ENCODE measurements around the gene CAPRIN2.
A peak's percentile ranks its signal among the peaks of the same experiment; 100 is the strongest.

The CAPRIN2 gene

DNA sequence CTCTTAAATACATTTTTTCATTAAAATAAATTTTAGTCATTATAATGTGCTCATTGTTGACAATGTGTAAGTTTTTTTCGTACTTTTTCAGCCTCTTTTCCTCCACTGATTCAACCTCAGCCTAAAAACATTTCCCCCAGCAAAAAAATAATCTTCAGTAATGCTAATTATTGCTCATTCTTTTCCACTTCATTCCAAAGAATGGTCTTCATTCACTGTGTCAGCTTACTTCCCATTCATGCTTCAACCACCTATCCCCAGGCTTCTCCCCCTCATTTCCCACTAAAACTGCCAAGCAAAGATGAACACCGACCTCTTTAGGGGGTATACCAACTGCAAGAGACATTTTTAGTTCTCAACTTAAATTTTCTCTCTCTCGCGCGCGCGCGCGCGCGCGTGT is 56.4 kb downstream of the CAPRIN2 start:
- no peak for DNase-seq (ENCODE audit: low read depth)

DNA sequence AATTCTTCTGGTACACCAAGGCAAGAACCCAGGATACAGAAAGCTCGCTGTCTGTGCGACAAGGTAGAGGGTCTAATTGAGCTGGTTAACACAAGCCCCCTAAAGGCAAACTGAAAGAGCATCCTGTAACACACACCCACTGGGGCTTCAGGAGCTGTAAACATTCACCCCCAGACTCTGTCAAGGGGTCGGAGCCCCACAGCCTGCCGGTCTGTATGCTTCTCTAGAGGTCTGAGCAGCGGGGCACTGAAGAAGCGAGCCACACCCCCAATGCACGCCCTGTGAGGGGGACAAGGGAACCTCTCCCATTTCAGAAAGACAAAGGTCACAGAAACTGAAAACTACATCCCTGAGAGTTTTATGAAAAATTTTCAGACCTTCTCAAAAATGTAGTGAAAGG is 57.8 kb downstream of the CAPRIN2 start:
- no peak for DNase-seq (ENCODE audit: low read depth)

DNA sequence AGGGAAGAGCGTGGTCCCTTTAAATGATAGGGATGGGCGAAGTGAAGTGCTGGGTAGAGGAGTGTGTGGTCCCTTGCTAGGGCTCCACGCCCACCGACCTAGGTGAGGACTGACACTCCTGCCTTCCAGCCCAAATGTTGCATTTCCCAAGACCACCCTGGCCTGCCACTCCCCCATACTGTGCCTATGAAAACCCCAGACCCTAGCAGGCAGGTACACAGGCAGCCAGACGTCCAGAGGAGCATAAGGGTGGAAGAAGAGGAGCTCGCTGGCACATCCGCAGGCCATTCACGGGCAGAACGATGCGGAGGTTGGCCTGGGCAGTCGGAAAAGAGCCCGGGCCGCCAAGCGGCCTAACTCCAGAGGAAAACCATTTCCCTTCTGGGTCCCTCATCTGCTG is 58.3 kb downstream of the CAPRIN2 start:
- DNase-seq (ENCODE audit: low read depth): no peak

DNA sequence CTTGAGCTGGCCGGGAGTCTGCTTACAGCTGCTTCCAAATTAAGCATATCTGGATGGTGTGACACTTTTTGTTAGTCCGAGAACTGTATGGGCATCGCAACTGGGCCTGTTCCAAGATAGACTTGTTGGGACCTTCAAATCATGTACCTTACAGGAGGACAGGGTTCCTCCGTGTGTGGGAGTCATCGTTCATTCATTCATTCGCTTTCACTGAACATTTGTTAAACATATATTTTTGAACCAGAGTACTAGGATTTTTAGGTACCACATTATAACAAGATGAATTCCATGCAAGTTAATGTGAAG is 58.7 kb downstream of the CAPRIN2 start:
- DNase-seq (ENCODE audit: low read depth): no peak

DNA sequence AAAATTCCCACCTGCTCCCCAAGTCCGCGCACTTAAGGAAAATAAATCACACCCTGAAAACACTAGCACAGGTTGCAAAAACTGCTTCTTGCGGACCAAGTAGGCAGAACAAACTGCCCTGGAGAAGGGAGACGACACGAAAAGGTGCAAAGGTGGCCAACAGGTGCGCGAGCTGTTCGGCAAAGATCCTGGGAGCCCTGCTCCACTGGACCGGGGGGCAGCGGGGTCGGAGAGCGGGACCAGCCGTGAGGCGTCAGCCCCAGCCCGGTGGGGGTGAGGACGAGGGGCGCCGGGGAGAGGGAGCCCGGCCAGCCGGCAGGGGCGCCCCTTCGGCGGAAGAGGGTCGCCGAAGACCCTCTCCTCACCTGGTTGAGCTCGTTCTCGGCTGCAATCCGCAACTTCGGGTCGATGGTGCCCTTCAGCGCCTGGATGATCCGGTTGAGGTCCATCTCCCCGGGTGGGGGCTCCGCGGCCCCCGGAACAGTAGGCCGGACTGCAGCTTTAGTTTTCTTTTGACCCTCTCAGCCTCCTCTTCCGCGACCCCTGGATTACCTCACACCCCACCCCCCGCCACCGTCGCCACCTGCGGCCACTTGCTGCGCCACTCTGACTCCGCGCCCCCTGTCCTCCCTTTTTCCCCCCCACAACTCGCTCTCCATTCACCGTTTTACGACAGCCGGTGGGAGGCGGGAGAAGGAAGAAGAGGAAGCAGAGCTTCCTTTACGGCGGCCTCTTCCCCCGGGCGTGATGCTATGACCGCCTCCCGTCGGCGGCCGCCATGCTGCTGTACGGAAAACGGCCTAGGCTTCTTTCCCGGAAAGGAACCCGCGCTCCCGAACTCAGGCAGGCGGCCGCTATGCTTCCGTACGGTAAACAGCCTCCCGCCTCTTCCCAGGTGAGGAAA is 59.3 kb downstream of the CAPRIN2 start, which contains the start of gene IPO8:
IPO8 (minus strand) TSS at position 671 of the 904 bp plus-strand sequence; CDS start at position 449, 222 bp downstream.
- peak; percentile 77 for DNase-seq (ENCODE audit: low read depth)

DNA sequence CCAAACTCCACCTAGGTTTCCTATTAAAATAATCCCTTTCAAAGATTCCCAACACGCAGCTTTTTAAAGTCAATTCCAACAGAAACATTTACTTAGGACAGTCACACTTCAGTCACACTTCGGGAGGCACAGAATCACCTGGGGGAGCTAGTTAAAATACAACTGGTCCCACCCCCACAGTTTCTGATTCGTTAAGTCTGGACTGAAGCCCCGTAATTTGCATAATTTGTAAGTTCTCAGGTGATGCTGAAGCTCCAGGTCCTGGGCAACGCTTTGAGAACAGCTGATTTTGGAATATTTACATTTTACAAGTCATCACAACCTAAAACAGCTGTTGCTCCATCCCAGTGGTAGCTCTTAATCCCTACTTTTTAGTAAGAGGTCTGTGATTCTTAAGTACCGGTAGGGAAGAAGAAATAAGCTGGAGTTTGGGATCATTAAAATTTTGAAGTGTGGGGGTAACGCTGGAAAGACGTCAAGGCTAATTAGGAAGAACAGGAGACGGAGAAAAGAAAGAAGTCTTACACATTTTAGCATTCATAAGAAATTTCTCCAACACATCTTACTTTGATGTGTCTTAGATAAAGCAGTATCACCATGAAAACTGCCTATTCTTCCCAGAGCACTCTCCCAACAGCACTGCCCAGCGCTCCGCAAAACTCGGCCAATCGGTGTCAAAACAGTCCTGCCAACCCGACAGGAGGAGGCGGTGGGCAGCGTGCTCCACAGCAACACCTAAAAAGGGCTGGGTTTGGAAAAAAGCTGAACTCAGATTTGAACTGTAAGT is 60.1 kb downstream of the CAPRIN2 start:
- DNase-seq (ENCODE audit: low read depth): no peak

DNA sequence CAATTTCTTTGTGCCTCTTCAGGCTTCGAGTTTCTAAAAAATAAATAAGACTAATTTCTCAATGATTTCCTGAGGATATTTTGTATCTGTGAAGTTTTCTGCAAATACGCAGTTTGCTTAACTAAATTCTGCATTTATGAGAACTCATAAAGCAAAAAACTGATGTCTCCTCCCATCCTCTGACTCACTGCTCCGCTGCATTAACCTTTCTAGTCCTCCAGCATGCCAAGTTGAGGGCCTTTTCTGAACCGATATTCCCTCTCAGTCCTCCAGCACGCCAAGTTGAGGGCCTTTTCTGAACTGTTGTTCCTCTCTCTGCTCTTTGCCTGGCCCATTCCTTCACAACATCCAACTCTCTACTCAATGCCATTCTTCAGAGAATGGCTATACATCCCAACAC is 62.3 kb downstream of the CAPRIN2 start:
- DNase-seq (ENCODE audit: low read depth): peak; percentile 17

DNA sequence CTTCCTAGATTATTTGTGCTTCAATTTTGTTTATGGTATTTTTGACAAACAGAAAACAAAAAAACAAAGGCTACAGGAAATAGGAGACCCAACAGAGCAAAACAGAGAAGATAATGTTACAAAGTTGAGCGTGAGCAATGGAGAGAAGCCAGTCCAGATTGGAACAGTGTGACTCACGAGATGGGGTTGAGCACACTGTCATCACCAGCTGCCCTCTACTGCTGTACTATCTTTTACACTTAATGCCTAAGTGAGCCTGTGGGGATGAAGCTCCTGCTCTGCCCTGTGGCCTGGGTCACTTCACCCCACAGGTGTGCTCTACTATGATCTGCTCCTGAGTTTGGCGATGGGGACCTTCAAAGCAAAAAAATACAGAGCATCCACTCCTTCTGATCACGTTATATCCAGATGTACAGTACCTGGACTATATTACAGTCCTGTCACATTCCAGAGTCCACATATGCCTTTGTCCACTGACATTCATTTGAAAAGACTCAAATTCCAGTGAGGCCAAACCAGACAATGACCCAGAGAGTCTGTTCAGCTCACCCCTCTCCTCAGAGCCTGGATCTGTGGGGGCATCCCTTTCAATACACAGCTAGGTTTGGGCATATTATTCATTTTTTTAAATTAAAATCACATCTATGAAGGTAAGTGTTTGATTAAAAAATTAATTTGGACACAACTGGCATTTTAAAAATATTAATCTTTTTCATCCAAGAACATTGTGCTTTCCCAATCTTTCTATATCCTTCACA is 63.5 kb downstream of the CAPRIN2 start:
- peak; percentile 50 for DNase-seq (ENCODE audit: low read depth)

DNA sequence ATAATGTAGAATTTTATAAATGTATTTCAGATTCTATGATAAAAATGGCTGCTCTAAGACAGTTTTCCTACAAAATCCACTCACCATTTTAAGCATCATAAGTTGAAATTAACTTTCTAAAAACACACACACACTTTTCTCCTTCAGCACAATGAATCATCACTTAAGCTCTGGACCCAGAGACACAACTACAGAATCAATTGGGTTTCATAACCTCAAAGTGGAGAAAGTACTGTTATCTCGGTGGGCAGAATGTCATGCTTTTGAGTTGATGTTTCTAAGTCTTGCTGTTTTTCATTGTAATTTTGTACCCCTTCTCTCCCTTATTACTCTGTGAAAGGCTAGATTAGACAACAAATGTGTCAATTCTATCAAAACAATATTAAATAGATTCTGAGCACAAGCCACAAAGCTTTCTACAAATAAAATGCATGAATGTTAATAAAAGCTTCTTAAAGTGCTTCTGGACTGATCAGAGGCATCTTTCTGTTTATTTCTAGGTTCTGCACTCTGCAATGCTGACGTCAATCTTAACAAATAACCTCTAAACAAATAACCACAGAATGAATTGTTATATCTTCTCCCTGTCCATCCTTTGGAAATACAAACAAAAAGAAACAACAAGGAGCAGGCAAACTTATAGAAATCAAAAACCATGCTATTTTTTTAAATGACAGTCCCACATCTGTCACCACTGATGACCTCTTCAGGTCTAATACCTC is 67.3 kb downstream of the CAPRIN2 start:
- no peak for DNase-seq (ENCODE audit: low read depth)

DNA sequence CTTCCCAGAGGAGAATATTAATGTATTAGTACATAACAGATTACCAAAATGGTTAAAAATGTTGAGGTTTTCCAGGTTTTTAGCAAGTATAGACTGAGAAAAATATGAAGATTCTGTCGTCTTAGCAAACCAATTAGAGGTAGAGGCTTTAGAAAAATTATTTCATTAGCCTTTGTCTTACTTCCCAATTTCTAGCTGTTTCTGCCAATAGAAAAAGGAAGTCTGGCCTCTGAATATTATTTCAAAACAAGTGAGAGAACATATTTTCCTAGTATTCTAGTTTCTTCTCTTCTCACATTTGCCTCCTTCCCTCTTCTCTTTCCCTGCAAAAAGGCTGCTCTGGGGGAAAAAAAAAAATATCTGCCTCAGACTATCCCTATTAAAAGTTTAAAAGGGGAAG is 75.5 kb downstream of the CAPRIN2 start:
- DNase-seq (ENCODE audit: low read depth): no peak

DNA sequence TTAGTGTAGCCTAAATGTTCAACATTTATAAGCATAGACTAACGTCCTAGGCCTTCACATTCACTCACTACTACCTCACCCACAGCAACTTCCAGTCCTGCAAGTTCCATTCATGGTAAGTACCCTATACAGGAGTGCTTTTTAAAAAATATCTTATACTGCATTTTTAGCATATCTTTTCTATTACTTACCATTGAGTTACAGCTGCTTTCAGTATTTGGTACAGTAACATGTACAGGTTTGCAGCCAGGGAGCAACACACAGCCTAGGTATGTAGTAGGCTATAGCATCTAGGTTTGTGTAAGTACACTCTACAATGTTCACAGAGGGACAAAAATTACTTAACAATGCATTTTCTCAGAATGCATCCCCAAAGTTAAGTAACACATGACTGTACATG is 76.5 kb downstream of the CAPRIN2 start:
- no peak for DNase-seq (ENCODE audit: low read depth)

DNA sequence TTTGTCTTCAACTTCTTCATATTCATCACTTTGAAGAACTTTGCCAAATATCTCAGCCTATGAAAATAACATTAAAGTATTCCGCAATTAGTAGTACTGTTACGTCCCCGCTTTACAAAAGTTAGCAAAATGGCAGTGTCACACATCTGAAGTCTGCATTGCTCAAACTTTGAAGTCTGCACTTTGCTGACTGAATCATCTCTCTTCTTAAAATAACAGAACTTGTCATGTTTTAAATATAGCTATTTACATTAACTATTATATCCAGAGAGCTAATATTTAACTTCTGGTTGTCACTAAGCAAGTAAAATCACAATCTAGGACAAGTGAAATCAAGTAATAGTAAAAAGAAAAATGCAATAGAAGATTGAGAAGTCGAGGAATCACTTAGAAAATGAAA is 93.5 kb downstream of the CAPRIN2 start:
- no peak for DNase-seq (ENCODE audit: low read depth)

Measured in GM04504 (cell line).